GM19025 (cell line): ENCODE results near the gene KDM1A.

Experiments used
- ATAC-seq: cut with Tn5 transposase; IDR thresholded peaks from one replicate; pipeline ENCODE4 v1.9.1; 2021; ENCODE audit warnings: mild to moderate bottlenecking, low read depth, moderate library complexity; ENCODE audit not compliant: unreplicated experiment

Gene KDM1A

GRCh38 chr1:23129846-23130245 is 110.6 kb downstream of the KDM1A start:
- ATAC-seq = no peak

GRCh38 chr1:23132033-23132432 is 112.8 kb downstream of the KDM1A start:
- ATAC-seq = no peak
